ENCODE data around the gene NRXN3. TPM values are rescaled to one million over a fixed set of nuclear protein-coding genes. Genes with fewer than 3 reads are reported as not detected.

The NRXN3 gene
- total and polyA plus RNA-seq, 2 of the 13 experiments (the other 11 are each of a cell fraction or from before 2014, with no cell fraction given): 0.03 TPM; not detected in 1

GRCh38 chr14:79383475-79383874 is 1213.3 kb downstream of the NRXN3 start (continued):
- TF ChIP-seq KLF12 (CRISPR knock-in tag; IDR thresholded peaks at IDR 0.05; ENCODE audit: borderline replicate concordance) (no peak), TBX3 (IDR thresholded peaks at IDR 0.05; ENCODE audit: borderline replicate concordance) (no peak), CENPT (CRISPR knock-in tag; IDR thresholded peaks at IDR 0.05; ENCODE audit: low read depth) (no peak)

- no peaks in the 10 kb centered on the region for H3K4me1 ChIP-seq (ENCODE audit: insufficient read depth, low read length)
- no peaks in the 10 kb centered on the region for H3K36me3 ChIP-seq (replicated peaks in 1 of 2; ENCODE audit: control insufficient read depth in 1 of 2, insufficient read depth in 2 of 2, low read length in 2 of 2)
- H4K20me1 ChIP-seq (ENCODE audit: insufficient read depth, low read length): no peaks in the 10 kb centered on the region
- no peak overlapping the region for H3K4me2 ChIP-seq (ENCODE audit: low read depth, low read length)
- DNase-seq (ENCODE audit: low spot score) (no peak), ATAC-seq (no peak), FAIRE-seq (no peak)
- POLR2A ChIA-PET: no interaction called here
- H2AFZ ChIP-seq (ENCODE audit: low read length): no peak overlapping the region
- no peak for TF ChIP-seq KLF13 (CRISPR knock-in tag; IDR thresholded peaks at IDR 0.05)
- no peak for TF ChIP-seq ZNF574 (CRISPR knock-in tag; IDR thresholded peaks at IDR 0.05)
- TF ChIP-seq ISL2 (CRISPR knock-in tag; IDR thresholded peaks at IDR 0.05): no peak
- TF ChIP-seq ZNF251 (CRISPR knock-in tag; IDR thresholded peaks at IDR 0.05): no peak
- no peak for TF ChIP-seq ZNF775 (CRISPR knock-in tag; IDR thresholded peaks at IDR 0.05; ENCODE audit: borderline replicate concordance)
- no peak for TF ChIP-seq ZNF878 (CRISPR knock-in tag; IDR thresholded peaks at IDR 0.05)
- TF ChIP-seq ZFAT (CRISPR knock-in tag; conservative IDR thresholded peaks at IDR 0.05): no peak
- intact Hi-C loops (cut with micrococcal nuclease; ENCODE audit: unreplicated experiment) (no loop called here), in situ Hi-C loops (cut with HindIII; ENCODE audit: extremely low pct_ligation_motif_present, low pct_unique_long_range_greater_than_20kb) (no loop called here)
- no peak overlapping the region for H3K27ac ChIP-seq (ENCODE audit: extremely low read length, insufficient read depth, low read length)
- H3K4me3 ChIP-seq (replicated peaks in 1 of 3; ENCODE audit: insufficient read depth in 1 of 3, low read depth in 2 of 3, low read length in 3 of 3): no peak overlapping the region
- CTCF ChIA-PET (ENCODE audit: low intra/inter-chr PET ratio, low total read pairs): no interaction called here
- H3K9me3 ChIP-seq (ENCODE audit: low read length): peaks cover 56% of the 10 kb centered on the region
- H3K9ac ChIP-seq (ENCODE audit: insufficient read depth, low read depth, low read length): no peak overlapping the region
- no TSS peak for BruUV-seq (replicated peaks)
- no peaks in the 10 kb centered on the region for H3K27me3 ChIP-seq (ENCODE audit: control insufficient read depth in 1 of 2, insufficient read depth in 2 of 2, low read length in 2 of 2)
- no peaks in the 10 kb centered on the region for H3K79me2 ChIP-seq (ENCODE audit: insufficient read depth, low read length)
Measured at GRCh38 chr14:79395061-79395460, 1224.9 kb downstream of the NRXN3 start.

Measured in HepG2 (cell line).